Amniotic stem cell (primary cell): Measurements from ENCODE around the gene OTUD5.

ENCODE experiments used
- DNase-seq: peaks from one replicate; lab custom pipeline; 2025; lab: John Stamatoyannopoulos, UW

The OTUD5 gene

DNA sequence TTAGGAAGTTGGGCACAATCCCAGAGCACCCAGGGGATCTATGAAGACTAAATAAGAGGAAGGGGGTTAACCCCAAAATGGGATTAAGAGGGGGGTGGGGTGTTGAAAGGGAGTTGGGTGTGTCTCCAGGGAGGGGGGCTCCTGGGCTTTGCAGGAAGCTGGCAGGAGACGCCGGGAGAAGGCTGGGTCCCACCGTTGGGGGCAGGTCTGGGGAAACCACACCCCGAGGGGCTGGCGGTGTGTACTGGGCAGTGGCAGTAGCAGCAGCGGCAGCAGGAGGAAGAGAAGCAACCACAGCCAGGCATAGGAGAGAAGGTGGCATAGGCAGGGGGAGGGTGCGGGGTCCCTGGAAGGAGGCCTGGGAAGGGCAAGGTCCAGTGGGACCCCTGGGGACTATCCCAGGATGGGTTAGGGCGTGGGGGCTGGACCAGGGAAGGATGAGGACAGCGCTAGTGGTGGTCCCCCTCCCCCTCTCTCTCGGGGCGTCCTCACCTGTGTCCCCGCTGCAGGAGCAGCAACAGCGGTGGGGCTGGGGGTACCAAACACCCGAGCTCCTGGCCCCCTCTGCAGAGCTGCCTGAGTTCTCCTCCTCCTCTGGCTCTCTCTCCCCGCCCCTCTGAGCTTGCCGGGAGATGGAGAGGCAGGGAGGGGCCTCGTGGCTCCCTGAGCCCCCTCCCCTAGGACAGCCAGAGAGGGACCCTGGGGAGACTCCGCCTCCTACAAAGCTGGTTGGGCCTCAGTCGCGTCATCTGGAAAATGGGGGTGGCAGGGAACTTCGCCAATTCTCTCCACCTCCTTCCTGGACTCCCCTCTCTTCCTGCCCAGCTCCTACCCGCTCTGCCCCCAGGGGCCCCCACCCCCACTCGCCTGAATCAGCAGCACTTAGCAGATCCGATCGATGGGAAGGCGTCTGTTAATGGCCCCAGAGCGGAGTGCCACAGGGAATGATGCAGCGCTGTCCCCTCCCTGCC is 14.1 kb upstream of the OTUD5 start, which contains the start of gene KCND1:
Gene KCND1 (minus strand): TSS at position 596 of the 971 bp plus-strand sequence. CDS start 1,573 bp downstream, outside the sequence.
- DNase-seq = no peak

DNA sequence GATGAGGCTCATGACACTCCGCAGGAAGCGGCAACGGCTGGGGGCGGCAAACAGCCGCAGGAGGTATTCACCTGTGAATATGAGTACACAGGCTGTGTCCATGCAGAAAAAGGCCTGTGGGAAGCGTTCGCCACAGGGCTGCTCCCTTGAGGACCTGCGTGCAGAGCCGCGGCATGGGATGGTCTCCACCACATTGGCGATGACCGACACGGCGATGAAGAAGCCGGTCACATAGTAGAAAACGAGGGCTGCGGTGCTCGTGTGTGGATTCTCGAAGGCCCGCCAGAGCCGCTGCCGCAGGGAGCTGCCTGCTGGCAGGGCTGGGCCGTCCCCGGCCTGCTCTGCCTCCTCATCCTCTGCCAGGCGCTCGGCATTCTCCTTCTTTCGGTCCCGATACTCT is 12.1 kb upstream of the OTUD5 start:
- DNase-seq = no peak

DNA sequence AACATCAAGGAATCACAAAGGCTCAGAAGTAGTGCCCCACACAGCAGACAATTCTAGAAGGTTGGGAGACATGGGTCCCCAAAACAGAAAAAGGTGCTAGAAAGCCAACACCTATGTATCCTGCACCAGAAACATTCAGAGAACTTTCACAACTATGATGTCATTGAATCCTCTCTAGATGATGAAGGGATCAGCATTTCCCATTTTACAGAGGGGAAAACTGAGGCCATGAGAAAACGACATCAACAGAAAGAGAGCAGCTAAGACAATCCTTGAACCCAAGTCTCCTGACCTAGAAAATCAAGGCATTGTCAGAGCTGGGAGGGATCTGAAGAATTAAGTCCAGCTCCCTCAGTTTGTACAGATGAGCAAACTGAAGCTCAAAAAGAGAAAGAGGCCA is 11.0 kb upstream of the OTUD5 start:
- no peak for DNase-seq

DNA sequence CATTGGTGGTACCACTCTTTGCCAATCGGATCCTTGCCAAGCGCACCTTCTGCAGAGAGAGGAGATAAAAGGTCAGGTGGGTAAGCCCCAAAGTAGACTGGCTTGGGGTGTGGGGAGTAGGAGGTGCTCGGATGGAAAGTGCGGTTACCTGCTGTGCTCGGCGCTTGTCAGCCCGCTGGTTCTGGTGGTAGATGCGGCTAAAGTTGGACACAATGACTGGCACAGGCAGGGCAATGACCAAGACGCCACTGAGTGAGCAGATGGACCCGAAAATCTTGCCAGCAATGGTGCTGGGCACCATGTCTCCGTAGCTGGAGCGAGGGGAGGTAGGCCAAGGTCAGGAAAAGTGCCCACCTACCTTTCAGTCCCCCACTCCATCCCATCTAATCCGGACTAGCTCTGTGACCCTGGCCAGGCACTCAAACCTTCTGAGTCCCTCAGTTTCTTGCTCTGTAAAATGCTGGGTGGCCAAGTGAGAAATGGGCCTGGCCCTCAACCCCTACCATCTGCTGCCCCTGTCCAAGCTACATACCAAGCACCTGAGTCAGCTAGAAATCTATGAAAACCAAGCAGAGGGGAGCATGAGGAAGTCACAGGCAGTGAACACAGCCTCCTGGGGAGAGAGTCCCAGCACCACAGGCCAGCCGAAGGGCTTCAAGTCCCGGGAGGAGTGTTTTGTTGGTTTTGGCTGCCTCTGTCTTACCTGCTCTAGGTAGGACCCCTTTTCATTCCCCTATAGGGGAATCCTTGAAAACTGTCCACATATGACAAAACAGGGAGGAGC is 9.6 kb upstream of the OTUD5 start:
- no peak for DNase-seq

DNA sequence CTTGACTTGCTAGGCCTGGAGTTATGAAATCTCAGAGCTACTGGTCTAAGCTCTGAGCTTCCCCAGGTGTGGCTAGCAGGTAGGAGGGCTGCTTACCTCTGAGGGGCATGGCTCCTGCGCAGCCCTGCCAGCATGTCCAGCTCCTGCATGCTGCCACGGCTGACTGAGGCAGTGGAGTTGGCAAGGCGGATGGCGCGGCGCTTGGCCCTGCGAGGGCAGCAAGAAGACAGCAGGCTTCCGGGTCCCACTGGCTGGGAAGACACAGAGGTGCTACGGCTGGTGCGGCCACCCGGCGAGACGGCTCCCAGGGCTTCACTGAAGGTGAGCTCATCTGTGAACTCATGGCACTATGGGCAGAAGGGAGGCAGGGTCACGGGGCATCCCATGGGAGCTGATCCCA is 8.6 kb upstream of the OTUD5 start:
- DNase-seq = no peak

DNA sequence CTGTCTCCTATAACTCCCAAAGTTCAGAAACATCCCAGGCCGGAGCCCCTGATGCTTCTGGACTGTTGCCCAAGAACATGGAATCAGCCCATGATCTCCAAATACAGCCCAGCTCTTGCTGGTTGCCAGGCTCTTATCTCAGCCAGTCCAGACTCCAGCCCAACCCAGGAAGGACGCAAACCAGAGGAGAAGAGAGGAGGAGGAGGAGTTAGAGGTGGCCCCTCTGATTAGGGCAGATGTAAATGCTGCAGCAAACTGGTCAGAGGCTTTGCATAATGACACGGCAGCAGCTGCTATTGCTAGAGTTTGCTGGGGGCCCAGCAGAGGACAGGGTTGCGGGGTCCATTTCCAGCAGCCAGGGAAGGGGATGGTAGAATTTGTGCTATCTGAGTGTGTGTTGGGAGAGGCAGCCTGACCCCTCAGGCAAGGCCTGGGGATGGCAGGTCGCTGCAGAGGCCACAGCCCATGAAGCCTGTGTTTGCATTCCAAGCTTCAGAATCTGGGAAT is 4.2 kb upstream of the OTUD5 start:
- DNase-seq = no peak

DNA sequence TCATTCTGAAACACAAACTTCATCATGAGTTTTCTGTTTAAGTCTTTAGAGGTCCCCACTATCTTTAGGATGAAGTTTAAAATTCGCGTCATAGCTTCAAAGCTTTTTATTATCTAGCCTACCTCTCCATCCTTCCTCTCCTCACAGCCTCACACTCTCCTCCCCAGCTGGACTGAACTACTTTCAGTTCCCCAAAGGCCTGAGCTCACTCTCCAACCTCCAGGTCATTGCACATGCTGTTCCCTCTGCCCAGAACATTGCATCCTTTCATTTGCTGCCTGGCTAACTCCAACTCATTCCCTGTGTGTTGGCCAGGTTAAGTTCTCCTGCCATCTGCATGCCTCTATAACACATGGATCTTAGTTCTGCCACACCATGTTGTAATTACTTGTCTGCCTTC is 2.9 kb upstream of the OTUD5 start:
- no peak for DNase-seq

DNA sequence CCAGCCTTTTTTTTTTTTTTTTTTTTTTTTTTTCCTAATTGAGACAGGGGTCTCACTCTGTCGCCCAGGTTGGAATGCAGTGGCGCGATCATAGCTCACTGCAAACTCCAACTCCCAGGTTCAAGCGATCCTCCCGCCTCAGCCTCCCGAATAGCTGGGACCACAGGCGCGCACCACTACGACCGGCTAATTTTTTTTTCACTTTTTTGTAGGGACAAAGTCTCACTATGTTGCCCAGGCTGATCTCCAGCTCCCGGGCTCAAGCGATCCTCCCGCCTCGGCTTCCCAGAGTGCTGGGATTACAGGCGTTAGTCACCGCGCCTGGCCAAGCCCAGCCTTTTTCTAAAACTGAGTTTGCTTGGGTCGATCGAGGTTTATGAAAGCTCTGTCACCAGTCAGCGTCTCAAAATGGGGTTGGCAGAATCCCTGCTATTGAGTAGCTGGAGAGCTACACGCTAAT is 1.3 kb upstream of the OTUD5 start:
- DNase-seq = peak; percentile 8

DNA sequence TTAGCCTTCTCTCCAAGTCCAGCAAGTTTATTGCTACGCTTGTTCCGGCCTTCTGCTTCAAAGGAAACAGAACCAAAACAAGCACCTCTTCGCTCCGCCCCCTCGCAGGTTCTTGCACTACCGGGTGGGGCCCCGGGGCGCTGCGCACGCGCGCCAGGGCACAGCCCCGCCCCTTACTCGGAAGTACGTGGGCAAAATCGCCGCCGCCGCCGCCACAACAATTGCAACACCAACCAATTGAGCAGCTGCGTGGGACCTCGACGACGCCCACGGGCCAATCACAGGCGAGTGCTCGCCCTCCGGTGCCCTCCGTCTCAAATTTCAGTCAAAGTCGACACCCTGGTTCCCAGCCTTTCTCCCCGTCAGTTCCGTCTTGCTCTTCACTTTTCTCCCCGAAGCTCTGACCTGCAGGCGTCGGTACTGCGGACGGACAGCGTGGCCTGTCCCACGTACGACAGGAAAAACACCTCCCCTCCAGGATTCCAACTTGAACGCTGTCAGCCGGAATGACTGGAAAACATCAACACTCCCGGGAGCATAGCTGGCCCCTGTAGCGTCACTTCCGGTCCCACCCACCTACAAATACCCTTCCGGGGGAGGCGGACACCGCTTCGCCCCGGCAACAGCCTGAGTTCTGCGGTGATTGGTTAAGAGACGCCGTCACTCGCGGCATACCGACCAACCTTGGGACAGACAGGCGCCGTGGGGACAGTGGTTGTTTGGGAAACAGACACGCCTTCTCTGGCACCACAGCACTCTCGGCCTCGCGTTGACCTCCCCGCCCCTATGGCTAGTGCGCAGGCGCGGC is 624 bp upstream of the OTUD5 start:
- DNase-seq = peak; percentile 90

DNA sequence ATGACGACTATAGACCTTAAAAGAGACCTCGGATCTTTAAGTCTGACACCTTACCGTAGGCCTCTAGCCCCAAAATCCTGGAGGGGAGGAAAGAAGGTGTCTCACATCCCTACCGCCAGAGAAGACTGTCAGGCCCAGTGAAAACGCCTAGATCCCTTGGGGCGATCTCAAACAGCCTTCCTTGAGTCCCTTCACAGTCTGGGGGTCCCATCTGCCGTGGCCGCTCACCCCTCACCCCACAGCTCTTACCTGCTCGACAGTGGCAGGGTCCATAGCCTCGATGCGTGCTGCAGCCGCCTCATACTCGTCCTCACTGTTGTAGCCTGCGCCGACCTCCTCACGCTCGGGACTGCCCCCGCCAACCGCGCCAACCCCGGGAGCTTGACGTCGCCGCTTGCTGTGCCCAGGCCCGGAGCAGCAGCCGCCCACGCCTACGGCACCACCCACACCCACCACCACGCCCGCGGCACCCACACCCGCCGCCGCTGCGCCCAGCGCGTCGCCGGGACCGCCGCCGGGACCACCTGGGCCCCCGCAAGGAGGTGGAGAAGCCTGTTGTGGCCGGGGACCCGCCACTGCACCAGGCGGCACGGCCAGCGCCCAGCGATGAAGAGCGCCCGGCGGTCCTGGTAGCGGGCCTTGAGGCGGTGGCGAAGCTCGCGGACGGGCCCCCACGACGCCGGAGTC is 536 bp downstream of the OTUD5 start:
- DNase-seq = no peak

DNA sequence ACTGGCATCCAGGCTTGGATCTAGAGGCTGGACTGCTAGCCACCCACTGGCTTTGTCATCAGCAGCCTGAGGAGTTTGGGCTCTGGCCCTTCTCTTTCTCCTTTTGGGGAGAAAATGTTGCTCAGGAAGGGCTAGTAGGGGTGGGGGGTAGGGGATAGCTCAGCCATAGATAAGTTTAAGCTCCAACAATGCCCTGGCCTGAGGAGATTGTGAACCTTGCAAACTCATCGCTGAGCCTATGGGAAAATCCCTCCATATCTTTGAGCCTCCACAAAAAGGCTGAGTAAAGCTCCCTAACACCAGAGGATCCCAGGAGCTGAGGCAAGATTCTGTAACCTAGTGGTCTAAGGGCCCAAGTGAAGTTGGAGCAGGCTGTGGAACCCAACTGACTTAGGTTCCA is 8.8 kb downstream of the OTUD5 start:
- no peak for DNase-seq

DNA sequence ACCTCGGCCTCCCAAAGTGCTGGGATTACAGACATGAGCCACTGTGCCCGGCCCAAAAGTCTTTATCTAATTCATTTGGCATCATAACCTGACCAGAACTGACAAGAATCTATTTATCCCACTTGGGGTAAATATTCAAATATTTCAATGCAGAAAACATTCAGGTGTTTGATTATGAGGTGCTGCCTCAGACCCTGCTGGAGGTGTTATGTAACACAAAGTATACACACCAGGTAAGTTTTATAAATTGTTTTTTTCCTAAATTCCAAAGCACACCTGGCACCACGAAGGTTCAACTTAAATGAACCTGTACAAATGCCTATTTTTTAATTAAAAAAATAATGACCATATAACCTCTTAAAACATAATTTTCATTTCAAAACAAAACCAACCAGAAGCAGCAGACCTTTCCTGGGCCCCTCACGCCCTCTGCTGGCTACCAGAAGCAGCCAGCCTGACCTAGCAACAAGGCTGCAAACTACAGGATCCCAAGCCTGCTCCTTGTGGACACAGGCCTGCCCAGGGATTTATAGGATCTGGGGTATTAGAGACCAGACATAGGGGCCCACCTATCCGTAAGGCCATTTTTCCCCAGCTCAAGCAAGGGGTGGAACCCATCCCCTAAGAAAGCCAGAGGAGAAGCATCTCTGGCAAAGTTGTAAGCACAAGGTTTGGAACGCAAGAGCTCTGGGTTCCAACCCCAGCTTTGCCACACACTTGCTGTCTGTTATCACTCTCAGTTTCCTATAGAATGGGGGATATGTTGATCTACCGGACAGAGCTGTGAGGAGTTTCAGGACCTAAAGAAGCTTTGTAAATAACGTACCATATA is 11.7 kb downstream of the OTUD5 start:
- peak; percentile 5 for DNase-seq

DNA sequence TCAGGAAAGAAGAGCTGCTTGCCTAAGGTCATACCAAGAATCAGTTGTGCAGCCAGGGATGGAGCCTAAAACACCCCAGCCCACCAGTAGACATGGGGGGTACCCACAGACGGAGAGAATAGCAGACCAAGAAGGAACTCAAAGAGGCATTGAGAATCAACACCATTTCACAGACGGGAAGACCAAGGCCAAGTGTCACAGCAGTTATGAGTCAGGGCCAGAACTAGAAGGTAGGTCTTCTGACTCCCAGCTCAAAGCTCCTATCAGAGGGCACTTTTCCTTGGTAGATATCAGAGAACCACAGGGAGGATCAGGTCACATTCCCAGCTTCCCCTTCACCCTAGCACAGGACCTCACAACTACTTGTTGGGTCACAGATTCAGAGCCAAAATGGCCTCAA is 14.5 kb downstream of the OTUD5 start:
- no peak for DNase-seq

DNA sequence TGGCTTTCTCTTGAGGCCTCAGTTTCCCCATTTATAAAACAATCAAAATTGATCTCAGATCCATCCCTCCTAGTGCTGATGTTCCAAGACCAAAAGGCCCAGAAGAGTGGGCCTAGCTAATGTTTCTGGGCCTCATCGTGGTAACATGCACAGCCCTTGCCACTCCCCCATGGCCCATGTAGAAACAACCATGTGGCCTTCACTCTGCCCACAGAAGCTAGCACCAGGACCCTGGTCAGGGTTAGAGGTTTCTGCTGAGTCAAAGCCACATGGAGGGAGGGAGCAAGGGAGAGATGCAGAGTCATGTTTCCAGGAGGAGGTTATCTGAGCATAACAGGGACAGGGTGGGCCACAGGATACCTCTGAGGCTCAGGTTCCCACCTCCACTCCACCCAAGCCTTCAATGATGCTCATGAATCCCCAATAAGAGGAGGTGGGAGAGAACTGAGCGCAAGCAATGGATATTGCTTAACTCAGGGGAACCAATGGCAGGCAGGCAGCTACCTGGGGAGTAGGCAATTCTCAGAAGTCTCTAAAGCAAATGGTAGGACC is 16.9 kb downstream of the OTUD5 start:
- no peak for DNase-seq

DNA sequence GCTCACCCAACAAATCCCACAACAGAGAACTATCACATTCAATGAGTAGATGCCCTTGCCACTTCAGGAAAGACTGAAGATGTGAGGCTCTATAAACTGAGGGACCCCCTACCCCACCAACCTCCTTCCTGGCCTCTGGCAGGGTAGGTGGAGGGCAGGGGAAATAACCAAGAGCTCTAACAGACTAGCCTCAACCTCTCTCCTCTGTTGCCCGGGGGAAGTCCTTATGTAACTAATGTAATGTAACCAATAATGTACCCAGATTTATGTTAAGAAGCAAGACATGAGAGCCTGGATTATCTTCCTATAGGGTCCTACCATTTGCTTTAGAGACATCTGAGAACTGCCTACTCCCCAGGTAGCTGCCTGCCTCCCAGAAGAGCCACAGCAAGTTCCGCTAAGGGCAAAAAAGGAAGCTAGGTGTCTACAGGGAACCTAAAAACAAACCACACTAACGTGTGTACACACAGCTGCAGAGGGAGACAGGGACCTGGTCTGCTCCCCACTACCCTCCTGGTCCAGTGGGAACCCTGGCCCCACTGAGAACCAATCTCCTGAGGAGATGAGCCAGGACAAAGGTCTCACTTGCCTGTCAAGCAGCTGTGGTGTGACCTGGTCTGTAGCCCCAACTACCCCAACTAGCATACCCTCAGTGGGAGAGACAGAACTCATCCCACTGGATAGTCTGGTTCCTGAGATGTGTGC is 17.7 kb downstream of the OTUD5 start:
- DNase-seq = no peak

DNA sequence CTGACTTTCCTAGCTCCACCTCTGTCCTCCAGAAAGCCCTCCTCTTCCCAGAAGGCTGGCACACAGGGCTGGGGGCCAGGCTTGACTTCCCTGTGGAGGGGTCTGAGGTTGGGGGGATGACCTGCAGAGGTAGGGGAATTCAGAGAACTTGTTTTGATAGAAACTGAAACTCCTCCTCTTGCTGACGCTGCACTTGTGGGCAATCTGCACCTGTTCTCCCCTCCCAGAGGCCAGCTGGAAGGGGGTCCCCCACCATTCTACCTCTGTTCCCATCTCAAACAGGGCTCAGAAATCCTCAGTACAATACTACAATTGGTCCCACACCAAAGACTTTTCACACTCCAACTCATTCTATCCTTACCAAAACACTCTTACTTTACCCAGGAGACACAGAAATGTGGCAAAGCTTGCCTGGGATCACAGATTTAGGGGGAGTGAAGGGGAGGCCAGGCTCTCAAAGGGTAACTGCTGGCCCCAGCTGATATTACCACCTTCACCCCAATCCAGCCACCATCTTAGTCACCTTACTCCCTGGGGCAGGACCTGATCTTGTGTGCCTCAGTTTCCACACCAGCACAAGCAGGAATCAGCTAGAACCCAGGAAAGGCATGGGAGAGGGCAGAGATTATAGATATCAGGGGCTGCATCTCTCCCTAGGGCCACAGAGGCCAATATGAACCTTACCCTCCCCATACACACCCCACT is 18.5 kb downstream of the OTUD5 start:
- DNase-seq = no peak

DNA sequence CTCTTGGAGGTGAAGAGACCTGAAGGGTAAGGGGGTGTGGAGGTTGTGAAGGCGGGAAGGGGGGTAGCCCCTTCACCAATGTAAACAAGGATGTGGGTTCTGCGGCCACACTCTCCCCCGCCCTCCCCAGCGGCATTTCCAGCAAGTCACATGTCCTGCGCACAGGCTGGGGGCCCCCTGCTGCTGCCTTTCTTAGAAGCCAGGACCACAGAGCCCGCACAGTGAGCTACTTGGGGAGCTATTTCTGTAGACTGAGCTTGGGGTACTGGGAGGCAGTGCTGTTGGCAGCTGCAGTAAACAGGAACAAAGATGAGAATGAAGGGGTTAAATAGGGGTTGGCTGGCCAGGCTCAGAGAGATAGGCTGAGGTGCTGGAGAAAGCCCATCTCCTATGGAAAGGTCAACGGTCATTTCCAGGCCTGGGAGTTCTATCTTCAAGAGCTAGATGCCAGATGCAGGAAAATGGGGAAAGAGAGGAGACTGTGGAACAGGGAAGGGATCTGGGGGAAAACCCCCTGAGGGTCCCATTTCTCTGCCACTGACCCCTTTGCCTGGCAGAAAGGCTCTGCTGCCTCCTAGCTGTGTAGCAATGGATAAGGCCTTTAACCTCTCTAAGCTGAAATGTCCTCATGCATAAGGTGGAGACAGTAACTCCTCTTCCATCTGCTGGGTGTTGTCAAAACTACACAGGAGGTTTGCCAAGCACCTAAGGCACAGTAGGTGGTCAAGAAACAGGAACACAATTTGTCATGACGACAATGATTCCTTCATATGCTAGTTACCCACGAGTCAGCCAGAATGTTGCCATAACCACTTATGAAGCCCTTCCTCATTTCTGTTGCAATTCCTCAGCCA is 20.1 kb downstream of the OTUD5 start:
- DNase-seq = no peak
